BE2C (cell line): ENCODE measurements around the gene NPLOC4.

Experiments used
- DNase-seq: peaks from one replicate; pipeline ENCODE4 v3.0.0-alpha.2; 2020
- H3K27me3 ChIP-seq: fragments of 250-450 bp; sonication (Bioruptor Pico); 2 replicates; pipeline ENCODE4 v1.5.1; 2020; ENCODE audit warnings: mild to moderate bottlenecking
- H3K36me3 ChIP-seq: fragments of 250-450 bp; sonication (Bioruptor Pico); 2 replicates; pipeline ENCODE4 v1.5.1; 2020; ENCODE audit warnings: mild to moderate bottlenecking
- H3K4me1 ChIP-seq: fragments of 250-450 bp; sonication (Bioruptor Pico); 2 replicates; pipeline ENCODE4 v1.5.1; 2020
- H3K4me3 ChIP-seq: 2 replicates; pipeline ENCODE4 v1.5.1; 2011; ENCODE audit warnings: low read depth, low read length
- H3K9me3 ChIP-seq: fragments of 250-450 bp; sonication (Bioruptor Pico); 2 replicates; pipeline ENCODE4 v1.5.1; 2020
- CTCF ChIP-seq: IDR thresholded peaks from 2 replicates; pipeline ENCODE4 v1.5.1; 2012; ENCODE audit warnings: mild to moderate bottlenecking, low read depth, low read length

The NPLOC4 gene

GRCh38 chr17:81558941-81559806, 77.7 kb downstream of the NPLOC4 start:
- Histone ChIP-seq H3K4me3 (no peak overlapping the region), H3K27me3 (no peaks in the 10 kb centered on the region), H3K9me3 (no peaks in the 10 kb centered on the region), H3K36me3 (peaks cover 32% of the 10 kb centered on the region), H3K4me1 (no peaks in the 10 kb centered on the region)
- TF ChIP-seq CTCF = peak; percentile 51
- DNase-seq = peak; percentile 62

GRCh38 chr17:81558115-81558468, 78.8 kb downstream of the NPLOC4 start:
- TF ChIP-seq CTCF = no peak
- Histone ChIP-seq H3K4me3 (no peak overlapping the region), H3K4me1 (no peaks in the 10 kb centered on the region), H3K36me3 (peaks cover 28% of the 10 kb centered on the region), H3K27me3 (no peaks in the 10 kb centered on the region), H3K9me3 (no peaks in the 10 kb centered on the region)
- no peak for DNase-seq

- Histone ChIP-seq H3K4me1 (no peaks in the 10 kb centered on the region), H3K36me3 (peaks cover 26% of the 10 kb centered on the region)
- TF ChIP-seq CTCF = no peak
Observed at GRCh38 chr17:81557276-81558114, 79.4 kb downstream of the NPLOC4 start.

GRCh38 chr17:81556863-81557262, 80.0 kb downstream of the NPLOC4 start:
- no peak for DNase-seq
- Histone ChIP-seq H3K9me3 (no peaks in the 10 kb centered on the region), H3K36me3 (peaks cover 19% of the 10 kb centered on the region), H3K27me3 (no peaks in the 10 kb centered on the region), H3K4me3 (no peak overlapping the region), H3K4me1 (no peaks in the 10 kb centered on the region)
- no peak for TF ChIP-seq CTCF

More at GRCh38 chr17:81557276-81558114, 79.4 kb downstream of the NPLOC4 start:
- DNase-seq = no peak
- H3K4me3 ChIP-seq = no peak overlapping the region
- H3K27me3 ChIP-seq = no peaks in the 10 kb centered on the region
- no peaks in the 10 kb centered on the region for H3K9me3 ChIP-seq

- no peak for DNase-seq
- no peak for TF ChIP-seq CTCF
- H3K4me3 ChIP-seq = no peak overlapping the region
- H3K27me3 ChIP-seq = no peaks in the 10 kb centered on the region
- H3K36me3 ChIP-seq = peaks cover 17% of the 10 kb centered on the region
- no peaks in the 10 kb centered on the region for H3K9me3 ChIP-seq
- H3K4me1 ChIP-seq = no peaks in the 10 kb centered on the region
Observed at GRCh38 chr17:81556175-81556691, 80.7 kb downstream of the NPLOC4 start.
